ENCODE data around the gene CHKB. TPM values are rescaled to one million over a fixed set of nuclear protein-coding genes. Genes with fewer than 3 reads are reported as not detected.

Gene CHKB
- total RNA-seq, 1 donor from 2014 or later: 81.1 TPM

GRCh38 chr22:50578776-50579310, 3.8 kb downstream of the CHKB start:
- TF ChIP-seq CTCF (IDR thresholded peaks at IDR 0.05; ENCODE audit: insufficient read depth, low read length, poor library complexity, severe bottlenecking): no peak
- peaks cover 22% of the 10 kb centered on the region for H3K27me3 ChIP-seq (ENCODE audit: control insufficient read depth, insufficient read depth, low read length)
- H3K36me3 ChIP-seq (ENCODE audit: control insufficient read depth, insufficient read depth, low read length): no peaks in the 10 kb centered on the region
- no peak overlapping the region for H3K4me3 ChIP-seq (ENCODE audit: low read depth, low read length)
- no peak for DNase-seq (ENCODE audit: low read depth)

- DNase-seq (ENCODE audit: low read depth): no peak
- H3K27me3 ChIP-seq (ENCODE audit: control insufficient read depth, insufficient read depth, low read length): peaks cover 22% of the 10 kb centered on the region
- H3K4me3 ChIP-seq (ENCODE audit: low read depth, low read length): no peak within 1 kb of the TSS
- no peak for TF ChIP-seq CTCF (IDR thresholded peaks at IDR 0.05; ENCODE audit: insufficient read depth, low read length, poor library complexity, severe bottlenecking)
- H3K36me3 ChIP-seq (ENCODE audit: control insufficient read depth, insufficient read depth, low read length): no peaks in the 10 kb centered on the region
These were observed 4.5 kb downstream of the CHKB start, which contains the start of gene CPT1B for GRCh38 chr22:50577987-50578775. CPT1B (minus strand) TSS chr22:50578427; CDS start chr22:50577915, 512 bp downstream.

GRCh38 chr22:50577697-50577986, 5.0 kb downstream of the CHKB start:
- Histone ChIP-seq H3K4me3 (ENCODE audit: low read depth, low read length) (no peak overlapping the region), H3K36me3 (ENCODE audit: control insufficient read depth, insufficient read depth, low read length) (no peaks in the 10 kb centered on the region), H3K27me3 (ENCODE audit: control insufficient read depth, insufficient read depth, low read length) (peaks cover 22% of the 10 kb centered on the region)
- no peak for DNase-seq (ENCODE audit: low read depth)
- no peak for TF ChIP-seq CTCF (IDR thresholded peaks at IDR 0.05; ENCODE audit: insufficient read depth, low read length, poor library complexity, severe bottlenecking)

GRCh38 chr22:50576806-50577696, 5.6 kb downstream of the CHKB start:
- no peak for TF ChIP-seq CTCF (IDR thresholded peaks at IDR 0.05; ENCODE audit: insufficient read depth, low read length, poor library complexity, severe bottlenecking)
- no peak for DNase-seq (ENCODE audit: low read depth)
- Histone ChIP-seq H3K4me3 (ENCODE audit: low read depth, low read length) (no peak overlapping the region), H3K27me3 (ENCODE audit: control insufficient read depth, insufficient read depth, low read length) (peaks cover 22% of the 10 kb centered on the region), H3K36me3 (ENCODE audit: control insufficient read depth, insufficient read depth, low read length) (no peaks in the 10 kb centered on the region)

- peaks cover 22% of the 10 kb centered on the region for H3K27me3 ChIP-seq (ENCODE audit: control insufficient read depth, insufficient read depth, low read length)
- peak; percentile 58 for TF ChIP-seq CTCF (IDR thresholded peaks at IDR 0.05; ENCODE audit: insufficient read depth, low read length, poor library complexity, severe bottlenecking)
- H3K4me3 ChIP-seq (ENCODE audit: low read depth, low read length): no peak overlapping the region
- peak; percentile 32 for DNase-seq (ENCODE audit: low read depth)
- H3K36me3 ChIP-seq (ENCODE audit: control insufficient read depth, insufficient read depth, low read length): no peaks in the 10 kb centered on the region
These were observed 6.6 kb downstream of the CHKB start for GRCh38 chr22:50576070-50576469.
